ENCODE data around the gene TULP1.

Gene TULP1

DNA sequence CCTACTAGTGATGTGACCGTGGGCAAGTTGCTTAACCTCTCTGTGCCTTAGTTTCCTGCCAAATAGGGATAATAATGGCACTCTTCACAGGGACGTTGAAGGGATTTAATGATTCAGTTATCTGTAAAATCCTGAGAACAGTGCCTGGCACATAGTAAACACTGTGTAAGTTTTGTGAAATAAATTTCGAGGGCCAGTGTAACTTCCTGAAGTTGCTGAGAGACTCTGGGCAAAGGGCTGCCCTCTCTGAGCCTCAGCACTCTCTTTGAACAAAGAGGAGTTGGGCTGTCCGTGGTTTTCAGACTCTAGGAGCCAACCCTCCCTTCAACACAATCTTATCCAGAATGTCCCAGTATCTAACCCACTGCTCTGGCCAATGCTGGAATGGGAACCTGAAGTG is 13.3 kb downstream of the TULP1 start:
- TF ChIP-seq TAF1 (IDR thresholded peaks at IDR 0.05; ENCODE audit: low read depth) (no peak), EGR1 (IDR thresholded peaks at IDR 0.05) (no peak), TCF12 (IDR thresholded peaks at IDR 0.05; ENCODE audit: low read depth) (no peak)

GRCh38 chr6:35498422-35499067 is 14.2 kb downstream of the TULP1 start:
- TF ChIP-seq MAX (IDR thresholded peaks at IDR 0.05) (no peak), TCF12 (IDR thresholded peaks at IDR 0.05; ENCODE audit: low read depth) (no peak), ZBTB7A (IDR thresholded peaks at IDR 0.05; ENCODE audit: low read depth) (no peak), YY1 (IDR thresholded peaks at IDR 0.05; ENCODE audit: low read depth) (no peak), EGR1 (IDR thresholded peaks at IDR 0.05) (no peak), NFIC (IDR thresholded peaks at IDR 0.05) (no peak), RAD21 (IDR thresholded peaks at IDR 0.05; ENCODE audit: low read depth) (no peak), TEAD4 (IDR thresholded peaks at IDR 0.05) (no peak), TAF1 (IDR thresholded peaks at IDR 0.05; ENCODE audit: low read depth) (no peak), FOXM1 (IDR thresholded peaks at IDR 0.05; ENCODE audit: borderline replicate concordance, low read depth) (no peak), EP300 (IDR thresholded peaks at IDR 0.05; ENCODE audit: borderline replicate concordance) (no peak), CREB1 (IDR thresholded peaks at IDR 0.05; ENCODE audit: low read depth) (no peak), REST (IDR thresholded peaks at IDR 0.05; ENCODE audit: low read depth) (no peak), CEBPB (IDR thresholded peaks at IDR 0.05) (no peak)
- TF ChIP-seq, protein P1, sequence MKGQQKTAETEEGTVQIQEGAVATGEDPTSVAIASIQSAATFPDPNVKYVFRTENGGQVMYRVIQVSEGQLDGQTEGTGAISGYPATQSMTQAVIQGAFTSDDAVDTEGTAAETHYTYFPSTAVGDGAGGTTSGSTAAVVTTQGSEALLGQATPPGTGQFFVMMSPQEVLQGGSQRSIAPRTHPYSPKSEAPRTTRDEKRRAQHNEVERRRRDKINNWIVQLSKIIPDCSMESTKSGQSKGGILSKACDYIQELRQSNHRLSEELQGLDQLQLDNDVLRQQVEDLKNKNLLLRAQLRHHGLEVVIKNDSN (IDR thresholded peaks at IDR 0.05) = no peak

DNA sequence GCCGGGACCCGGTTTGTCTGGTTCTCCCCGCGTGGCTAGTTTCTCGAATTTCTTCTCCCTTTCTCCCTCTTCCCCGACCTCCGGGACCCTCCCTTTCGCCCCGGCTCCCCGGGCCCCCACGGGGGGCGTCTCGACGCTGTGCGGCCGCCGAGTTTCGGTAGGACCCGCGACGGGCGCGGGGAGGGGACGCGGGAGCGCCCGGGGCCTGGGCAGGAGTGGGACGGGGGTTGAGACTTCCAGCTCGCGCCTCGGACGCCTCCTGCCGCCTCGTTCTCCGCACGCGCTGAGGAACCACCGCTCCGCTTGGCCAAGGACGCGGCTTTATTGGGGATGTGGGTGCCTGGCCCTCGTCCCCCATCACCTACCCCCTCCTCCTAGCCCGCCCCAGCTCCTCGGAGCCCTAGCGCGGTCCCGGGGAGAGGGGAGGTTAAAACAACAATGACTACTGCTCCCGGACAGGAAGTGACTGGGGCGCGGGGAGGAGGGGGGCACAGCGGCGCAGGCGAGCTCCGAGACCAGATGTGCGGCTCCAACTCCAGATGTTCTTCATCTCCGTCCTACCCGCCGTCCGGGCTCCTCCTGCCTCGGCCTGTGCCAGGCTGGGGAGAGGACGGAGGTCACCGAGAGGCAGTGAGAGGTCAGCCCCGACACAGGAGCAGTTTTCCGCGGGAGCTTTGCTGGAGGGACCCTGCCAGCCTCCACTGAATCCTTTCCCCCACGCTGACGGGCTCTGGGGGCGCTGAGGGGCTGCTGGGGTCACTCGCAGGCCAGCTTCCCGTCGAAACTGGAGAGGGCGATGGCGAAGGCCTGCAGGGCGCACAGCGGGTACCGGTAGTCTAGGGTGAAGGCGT is 14.9 kb downstream of the TULP1 start:
- TF ChIP-seq ZBTB7A (IDR thresholded peaks at IDR 0.05; ENCODE audit: low read depth) = peak; percentile 98
- TF ChIP-seq CEBPB (IDR thresholded peaks at IDR 0.05) = no peak
- peak; percentile 52; the same call in 1 of the 2 replicates for TF ChIP-seq TCF12 (IDR thresholded peaks at IDR 0.05; ENCODE audit: low read depth)
- TF ChIP-seq, protein P1 (IDR thresholded peaks at IDR 0.05) = peak; percentile 8; the same call in 1 of the 2 replicates
- TF ChIP-seq FOXM1 (IDR thresholded peaks at IDR 0.05; ENCODE audit: borderline replicate concordance, low read depth) = no peak
- no peak for TF ChIP-seq EGR1 (IDR thresholded peaks at IDR 0.05)
- TF ChIP-seq EP300 (IDR thresholded peaks at IDR 0.05; ENCODE audit: borderline replicate concordance) = no peak
- TF ChIP-seq YY1 (IDR thresholded peaks at IDR 0.05; ENCODE audit: low read depth) = no peak
- TF ChIP-seq NFIC (IDR thresholded peaks at IDR 0.05) = peak; percentile 18; the same call in 1 of the 2 replicates
- no peak; the same call in 1 of the 2 replicates for TF ChIP-seq RAD21 (IDR thresholded peaks at IDR 0.05; ENCODE audit: low read depth)
- 0 out of 2 replicates have a peak, but pooled peaks have one; percentile 44 for TF ChIP-seq TAF1 (IDR thresholded peaks at IDR 0.05; ENCODE audit: low read depth)
- no peak for TF ChIP-seq CREB1 (IDR thresholded peaks at IDR 0.05; ENCODE audit: low read depth)
- 0 out of 2 replicates have a peak, but pooled peaks have one; percentile 10 for TF ChIP-seq TEAD4 (IDR thresholded peaks at IDR 0.05)
- peak; percentile 98 for TF ChIP-seq MAX (IDR thresholded peaks at IDR 0.05)
- no peak for TF ChIP-seq REST (IDR thresholded peaks at IDR 0.05; ENCODE audit: low read depth)

DNA sequence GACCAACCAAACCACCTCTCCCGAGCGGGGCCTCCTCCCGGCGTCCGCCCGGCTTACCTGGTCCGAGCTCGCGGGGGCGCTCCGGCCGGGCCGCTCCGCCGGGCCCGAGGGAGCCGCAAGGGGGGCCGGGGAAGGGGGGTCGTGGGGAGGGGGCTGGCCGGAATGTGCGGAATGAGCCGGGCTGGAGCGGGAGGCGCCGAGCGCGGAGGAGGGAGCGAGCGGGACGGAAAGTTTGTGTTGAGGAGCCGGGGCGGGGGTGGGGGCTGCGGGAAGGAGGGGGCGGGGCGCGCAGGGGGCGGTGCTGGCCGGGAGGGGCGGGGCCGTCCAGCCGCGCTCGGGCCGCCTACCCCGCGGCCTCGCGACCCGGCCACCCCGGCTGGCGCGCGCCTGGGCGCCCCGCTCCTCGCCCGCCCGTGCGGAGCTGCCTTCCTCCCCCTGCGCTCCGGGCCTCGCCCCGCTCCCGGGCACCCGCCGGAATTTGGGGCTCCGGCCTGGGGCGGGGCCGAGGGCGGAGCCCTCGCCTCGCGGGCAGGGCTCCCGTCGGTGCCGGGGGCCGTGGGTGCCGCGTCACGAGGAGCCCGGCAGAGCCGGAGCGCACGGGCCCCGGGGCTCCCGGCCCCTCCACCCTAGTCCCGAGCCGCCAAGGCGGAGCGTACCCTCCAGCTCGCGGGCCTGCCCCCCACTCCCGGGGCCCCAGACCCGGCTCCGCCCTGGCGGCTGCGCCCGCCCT is 15.7 kb downstream of the TULP1 start, which contains the start of gene TEAD3:
TEAD3 (minus strand) TSS at position 239 of the 730 bp plus-strand sequence.
- TF ChIP-seq YY1 (IDR thresholded peaks at IDR 0.05; ENCODE audit: low read depth) (no peak), TAF1 (IDR thresholded peaks at IDR 0.05; ENCODE audit: low read depth) (no peak), REST (IDR thresholded peaks at IDR 0.05; ENCODE audit: low read depth) (no peak), CEBPB (IDR thresholded peaks at IDR 0.05) (no peak), MAX (IDR thresholded peaks at IDR 0.05) (no peak), ZBTB7A (IDR thresholded peaks at IDR 0.05; ENCODE audit: low read depth) (no peak), TCF12 (IDR thresholded peaks at IDR 0.05; ENCODE audit: low read depth) (no peak), EGR1 (IDR thresholded peaks at IDR 0.05) (no peak), EP300 (IDR thresholded peaks at IDR 0.05; ENCODE audit: borderline replicate concordance) (no peak), CREB1 (IDR thresholded peaks at IDR 0.05; ENCODE audit: low read depth) (no peak), TEAD4 (IDR thresholded peaks at IDR 0.05) (no peak), NFIC (IDR thresholded peaks at IDR 0.05) (no peak), RAD21 (IDR thresholded peaks at IDR 0.05; ENCODE audit: low read depth) (no peak), FOXM1 (IDR thresholded peaks at IDR 0.05; ENCODE audit: borderline replicate concordance, low read depth) (no peak)
- TF ChIP-seq, protein P1 (IDR thresholded peaks at IDR 0.05) = no peak

Data from Ishikawa (cell line).